Stimulated activated memory B cell treated with anti-CD40 and anti-IgM and Interleukin-4, amounts not matched to agents 10 μg/mL and 1 μg/mL and 100 μg/mL, for 72 hours (primary cell): Measurements from ENCODE around the gene HINT2.
A peak's percentile ranks its signal among the peaks of the same experiment; 100 is the strongest.

ENCODE experiments used
- ATAC-seq: fragments of 150-1000 bp; cut with Tn5 transposase; 2 replicates; pipeline ENCODE4 v1.10.0; 2021
- H3K27ac Mint-ChIP-seq: one replicate; pipeline ENCODE4 v1.8.0; 2022; ENCODE audit warnings: mild to moderate bottlenecking, mixed read lengths
- H3K27me3 Mint-ChIP-seq: one replicate; pipeline ENCODE4 v1.8.0; 2022; ENCODE audit warnings: mixed read lengths
- H3K36me3 Mint-ChIP-seq: one replicate; pipeline ENCODE4 v1.8.0; 2022; ENCODE audit warnings: mixed read lengths
- H3K4me1 Mint-ChIP-seq: one replicate; pipeline ENCODE4 v1.8.0; 2022; ENCODE audit warnings: mixed read lengths
- H3K4me3 Mint-ChIP-seq: one replicate; pipeline ENCODE4 v1.8.0; 2022; ENCODE audit warnings: mild to moderate bottlenecking, moderate library complexity, mixed read lengths
- H3K9me3 Mint-ChIP-seq: one replicate; pipeline ENCODE4 v1.8.0; 2022; ENCODE audit warnings: mixed read lengths

Gene HINT2

DNA sequence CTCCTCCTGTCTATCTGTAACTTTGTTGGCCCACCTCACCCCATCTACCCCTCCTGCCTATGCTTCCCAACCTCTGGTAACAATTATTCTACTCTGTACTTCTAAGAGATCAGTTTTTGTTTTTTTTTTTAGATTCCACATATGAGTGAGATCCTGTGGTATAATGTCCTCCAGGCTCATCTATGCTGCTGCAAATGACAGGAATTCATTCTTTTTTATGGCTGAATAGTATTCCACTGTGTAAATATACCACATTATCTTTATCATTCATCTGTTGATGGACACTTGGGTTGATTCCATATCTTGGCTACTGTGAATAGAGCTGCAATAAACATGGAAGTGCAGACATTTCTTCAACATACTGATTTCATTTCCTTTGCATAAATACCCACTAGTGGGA, 31.4 kb downstream of the HINT2 start:
- Mint-ChIP-seq H3K27ac (no peak overlapping the region), H3K4me3 (no peak overlapping the region), H3K27me3 (no peaks in the 10 kb centered on the region), H3K36me3 (peaks cover 35% of the 10 kb centered on the region), H3K4me1 (peaks cover 6% of the 10 kb centered on the region), H3K9me3 (no peaks in the 10 kb centered on the region)
- ATAC-seq: no peak

DNA sequence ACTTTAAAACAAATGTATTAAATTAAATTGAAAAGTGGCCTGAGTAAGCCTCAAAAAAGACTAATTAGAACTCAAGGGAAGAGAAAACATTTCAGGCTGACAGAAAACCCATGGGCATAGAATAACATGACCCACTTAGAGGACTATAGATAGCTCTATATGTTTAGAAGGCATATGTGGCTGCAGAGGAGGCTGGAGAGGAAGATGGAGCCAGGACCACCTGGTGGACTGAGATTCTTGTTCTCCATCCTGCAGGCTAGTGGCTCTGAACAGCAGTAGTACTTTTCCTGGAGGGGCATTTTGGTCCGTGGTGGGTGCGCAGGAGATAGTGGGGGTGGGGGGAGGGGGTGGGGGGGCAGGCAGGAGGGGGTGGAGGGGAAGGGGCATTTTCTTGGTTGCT, 33.8 kb downstream of the HINT2 start:
- no peak for ATAC-seq
- Mint-ChIP-seq H3K4me3 (no peak overlapping the region), H3K9me3 (no peaks in the 10 kb centered on the region), H3K36me3 (peaks cover 29% of the 10 kb centered on the region), H3K4me1 (peaks cover 10% of the 10 kb centered on the region), H3K27ac (no peak overlapping the region), H3K27me3 (no peaks in the 10 kb centered on the region)

- Mint-ChIP-seq H3K27ac (no peak overlapping the region), H3K4me3 (no peak overlapping the region)
- no peak for ATAC-seq
Observed at GRCh38 chr9:35778496-35778895, 36.3 kb downstream of the HINT2 start.

GRCh38 chr9:35776018-35776417, 38.8 kb downstream of the HINT2 start:
- Mint-ChIP-seq H3K4me1 (peaks cover 21% of the 10 kb centered on the region), H3K9me3 (no peaks in the 10 kb centered on the region), H3K36me3 (peaks cover 8% of the 10 kb centered on the region), H3K27me3 (no peaks in the 10 kb centered on the region), H3K4me3 (no peak overlapping the region), H3K27ac (peak overlapping the region; percentile 81)
- peak; percentile 95 for ATAC-seq

More at GRCh38 chr9:35778496-35778895, 36.3 kb downstream of the HINT2 start:
- Mint-ChIP-seq H3K36me3 (peaks cover 13% of the 10 kb centered on the region), H3K27me3 (no peaks in the 10 kb centered on the region), H3K4me1 (peaks cover 24% of the 10 kb centered on the region), H3K9me3 (no peaks in the 10 kb centered on the region)

DNA sequence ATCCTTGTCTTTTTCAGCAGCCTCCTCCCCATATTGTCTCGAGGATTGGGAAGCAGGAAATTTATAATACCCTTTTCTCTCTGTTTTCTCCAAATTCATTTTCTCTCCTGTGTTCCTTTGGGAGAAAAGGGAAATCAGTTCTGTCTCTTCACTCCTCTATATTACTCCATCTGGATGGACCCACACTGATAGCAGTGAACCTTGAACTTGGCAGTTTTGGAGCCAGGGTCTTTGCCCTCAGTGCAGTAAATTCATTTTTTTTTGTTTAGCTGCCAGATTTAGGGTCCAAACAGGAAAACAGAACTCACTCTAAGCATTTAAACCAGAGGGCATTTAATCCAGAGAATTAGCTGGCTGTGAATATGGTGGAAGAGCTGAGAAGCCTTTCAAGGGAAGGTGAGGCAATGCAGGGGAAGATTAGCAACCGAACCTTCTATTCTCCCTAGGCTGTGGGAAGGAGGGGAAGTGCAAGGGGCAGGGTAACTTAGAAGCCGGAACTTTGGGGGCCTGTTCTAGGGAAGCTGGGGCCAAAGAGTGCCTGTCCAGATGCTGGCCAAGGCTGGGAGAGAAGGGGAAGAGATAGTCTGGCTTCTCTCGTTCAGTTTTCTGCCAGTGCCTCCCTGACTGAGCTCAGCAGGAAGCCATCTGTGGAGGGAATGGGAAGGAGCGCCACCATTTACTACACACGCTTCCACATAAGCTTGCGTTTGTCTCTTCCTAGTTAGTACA, 39.8 kb downstream of the HINT2 start:
- no peak for ATAC-seq
- Mint-ChIP-seq H3K4me3 (no peak overlapping the region), H3K4me1 (peaks cover 18% of the 10 kb centered on the region), H3K27ac (peak overlapping the region; percentile 81), H3K27me3 (no peaks in the 10 kb centered on the region), H3K36me3 (peaks cover 2% of the 10 kb centered on the region), H3K9me3 (no peaks in the 10 kb centered on the region)

GRCh38 chr9:35771943-35772342, 42.9 kb downstream of the HINT2 start:
- H3K4me1 Mint-ChIP-seq: peaks cover 18% of the 10 kb centered on the region
- ATAC-seq: no peak

DNA sequence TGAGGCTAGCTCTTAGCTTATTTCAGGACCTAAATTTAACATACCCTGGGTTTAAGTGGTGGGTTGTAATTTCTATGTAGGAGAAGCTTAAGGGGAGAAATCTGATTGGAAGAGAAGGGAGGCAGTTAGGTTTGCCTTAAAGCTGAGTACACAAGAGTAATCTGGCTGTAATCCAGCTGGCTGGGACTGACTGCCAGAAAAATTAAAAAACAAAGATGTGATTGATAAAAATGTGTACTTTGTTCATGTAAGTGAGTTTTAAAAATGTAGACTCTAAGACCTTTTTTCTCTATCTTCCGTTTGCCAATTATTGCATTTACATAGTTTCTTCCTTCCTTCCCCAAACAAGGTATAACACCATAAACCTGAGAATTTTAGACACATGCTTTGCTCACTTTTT, 43.3 kb downstream of the HINT2 start:
- no peak for ATAC-seq
- Mint-ChIP-seq H3K4me1 (peaks cover 18% of the 10 kb centered on the region), H3K27me3 (no peaks in the 10 kb centered on the region), H3K9me3 (no peaks in the 10 kb centered on the region), H3K4me3 (no peak overlapping the region), H3K27ac (no peak overlapping the region), H3K36me3 (no peaks in the 10 kb centered on the region)

More at GRCh38 chr9:35771943-35772342, 42.9 kb downstream of the HINT2 start:
- H3K9me3 Mint-ChIP-seq: no peaks in the 10 kb centered on the region
- H3K4me3 Mint-ChIP-seq: no peak overlapping the region
- no peaks in the 10 kb centered on the region for H3K36me3 Mint-ChIP-seq
- no peak overlapping the region for H3K27ac Mint-ChIP-seq
- no peaks in the 10 kb centered on the region for H3K27me3 Mint-ChIP-seq

- H3K27me3 Mint-ChIP-seq: no peaks in the 10 kb centered on the region
- no peaks in the 10 kb centered on the region for H3K36me3 Mint-ChIP-seq
- no peaks in the 10 kb centered on the region for H3K9me3 Mint-ChIP-seq
- H3K27ac Mint-ChIP-seq: no peak overlapping the region
- H3K4me3 Mint-ChIP-seq: no peak overlapping the region
- peaks cover 14% of the 10 kb centered on the region for H3K4me1 Mint-ChIP-seq
- no peak for ATAC-seq
Observed at GRCh38 chr9:35771075-35771433, 43.8 kb downstream of the HINT2 start.

DNA sequence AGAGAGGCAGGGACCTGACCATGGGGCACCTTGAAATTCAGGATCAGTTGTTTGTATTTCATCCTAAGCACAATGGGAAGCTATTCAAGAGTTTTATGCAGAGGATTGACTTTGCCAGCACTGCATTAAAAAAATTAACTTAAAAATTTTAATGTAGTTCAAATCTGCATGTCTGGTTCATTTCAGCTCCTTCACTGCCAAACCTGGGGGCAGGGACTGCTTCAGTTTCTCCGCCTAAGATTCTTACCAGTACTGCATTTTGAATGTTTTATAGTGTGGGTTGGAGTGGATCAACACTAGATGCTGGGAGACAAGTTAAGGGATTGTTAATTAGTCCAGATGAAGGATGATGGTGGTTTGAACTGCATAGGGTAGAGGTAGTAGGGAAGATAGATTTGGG, 45.1 kb downstream of the HINT2 start:
- Mint-ChIP-seq H3K9me3 (no peaks in the 10 kb centered on the region), H3K36me3 (no peaks in the 10 kb centered on the region), H3K27me3 (no peaks in the 10 kb centered on the region), H3K4me1 (peaks cover 1% of the 10 kb centered on the region), H3K4me3 (no peak overlapping the region), H3K27ac (no peak overlapping the region)
- ATAC-seq: no peak

DNA sequence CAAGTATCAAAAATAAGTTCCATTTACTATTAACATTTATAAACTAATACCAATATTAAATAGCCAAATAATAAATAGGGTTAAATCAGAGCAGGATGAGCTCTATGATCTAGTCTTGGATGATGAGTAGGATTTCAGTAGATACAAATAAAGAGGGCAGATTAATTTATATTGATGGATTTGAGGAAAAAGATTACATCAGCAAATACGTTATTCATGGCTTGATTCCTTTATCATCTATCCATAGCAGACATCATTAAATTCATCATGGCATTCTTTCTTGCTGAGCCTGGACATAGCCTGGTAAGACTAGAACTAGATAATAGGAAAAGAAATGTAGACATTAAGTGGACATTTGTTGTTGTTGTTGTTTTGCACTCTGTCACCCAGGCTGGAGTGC, 47.4 kb downstream of the HINT2 start:
- Mint-ChIP-seq H3K4me1 (peaks cover 6% of the 10 kb centered on the region), H3K9me3 (no peaks in the 10 kb centered on the region), H3K4me3 (no peak overlapping the region), H3K27me3 (no peaks in the 10 kb centered on the region), H3K36me3 (no peaks in the 10 kb centered on the region), H3K27ac (no peak overlapping the region)
- ATAC-seq: no peak

DNA sequence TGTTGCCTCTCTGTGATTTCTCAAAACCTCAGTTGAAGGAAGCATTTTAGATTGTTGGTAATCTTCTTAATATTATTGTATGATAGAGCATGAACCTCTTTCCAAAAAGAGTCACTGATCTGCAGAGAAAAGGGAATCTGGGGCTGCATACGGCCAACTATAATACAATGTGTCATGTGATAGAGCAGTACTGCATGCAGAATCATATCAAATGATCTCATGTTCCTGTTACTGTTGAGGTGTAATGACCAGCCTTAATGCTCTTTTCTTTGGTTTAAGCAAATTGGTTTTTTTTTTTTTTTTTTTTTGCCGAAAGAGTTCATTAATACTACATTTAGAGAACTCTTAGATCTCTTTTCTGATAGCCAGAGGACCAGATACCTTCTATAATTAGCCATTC, 47.8 kb downstream of the HINT2 start:
- H3K36me3 Mint-ChIP-seq: no peaks in the 10 kb centered on the region
- H3K27ac Mint-ChIP-seq: no peak overlapping the region
- H3K4me1 Mint-ChIP-seq: peaks cover 8% of the 10 kb centered on the region
- H3K9me3 Mint-ChIP-seq: no peaks in the 10 kb centered on the region
- no peaks in the 10 kb centered on the region for H3K27me3 Mint-ChIP-seq
- ATAC-seq: no peak
- no peak overlapping the region for H3K4me3 Mint-ChIP-seq

DNA sequence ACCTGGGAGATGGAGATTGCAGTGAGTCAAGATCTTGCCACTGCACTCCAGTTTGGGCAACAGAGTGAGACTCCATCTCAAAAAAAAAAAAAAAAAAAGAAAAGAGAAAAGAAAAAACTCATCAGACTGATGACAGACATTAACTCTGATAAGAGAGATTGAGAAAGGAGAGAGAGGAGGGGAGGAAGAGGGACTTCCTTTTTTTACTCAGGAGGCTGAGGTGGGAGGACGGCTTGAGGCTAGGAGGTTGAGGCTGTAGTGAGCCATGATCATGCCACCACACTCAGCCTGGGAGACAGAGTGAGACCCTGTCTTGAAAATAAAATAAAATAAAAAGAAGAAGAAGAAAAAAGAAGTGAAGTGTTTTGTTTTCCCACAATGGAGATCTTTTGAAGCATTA, 51.0 kb downstream of the HINT2 start:
- Mint-ChIP-seq H3K27me3 (no peaks in the 10 kb centered on the region), H3K27ac (no peak overlapping the region), H3K9me3 (no peaks in the 10 kb centered on the region), H3K4me1 (peaks cover 29% of the 10 kb centered on the region), H3K4me3 (no peak overlapping the region), H3K36me3 (peaks cover 5% of the 10 kb centered on the region)
- no peak for ATAC-seq

- H3K36me3 Mint-ChIP-seq: peaks cover 5% of the 10 kb centered on the region
- H3K4me3 Mint-ChIP-seq: no peak overlapping the region
- no peaks in the 10 kb centered on the region for H3K27me3 Mint-ChIP-seq
- peaks cover 35% of the 10 kb centered on the region for H3K4me1 Mint-ChIP-seq
- ATAC-seq: no peak
- H3K9me3 Mint-ChIP-seq: no peaks in the 10 kb centered on the region
- no peak overlapping the region for H3K27ac Mint-ChIP-seq
Observed at GRCh38 chr9:35763181-35763580, 51.7 kb downstream of the HINT2 start.
